IMR-90 (cell line): Measurements from ENCODE around the gene EIF2S1. TPM values are rescaled to one million over a fixed set of nuclear protein-coding genes. Genes with fewer than 3 reads are reported as not detected.

ENCODE experiments used
- ATAC-seq: fragments of 200-7000 bp; cut with Tn5 transposase; 2 replicates; pipeline ENCODE4 v1.9.1; 2020; ENCODE audit warnings: low read depth, mild to moderate bottlenecking, moderate library complexity
- BruUV-seq: library from RNA; stranded (reverse); fragments of 400-500 nt; replicated peaks from 2 replicates; lab custom pipeline; 2021; lab: Mats Ljungman, UMichigan
- CTCF ChIA-PET: fragments of 300-600 bp; formaldehyde crosslinking; extraction: SDS; loops from one replicate; lab custom pipeline; 2021; ENCODE audit warnings: antibody characterized with exemption; lab: Yijun Ruan, JAX
- POLR2A ChIA-PET: fragments of 300-600 bp; sonication (Branson Sonifier 250); formaldehyde crosslinking; loops from one replicate; lab custom pipeline; 2022; ENCODE audit warnings: antibody characterized with exemption; ENCODE audit not compliant: unreplicated experiment; lab: Charles Lee
- DNase-seq: peaks from one replicate; pipeline ENCODE4 v3.0.0; 2013
- H2AFZ ChIP-seq: replicated peaks from 2 replicates; pipeline ENCODE3; 2013; ENCODE audit warnings: low read length, mild to moderate bottlenecking; ENCODE audit not compliant: poor library complexity
- H2AK5ac ChIP-seq: 2 replicates; pipeline ENCODE4 v1.6.1; 2013; ENCODE audit warnings: low read depth, low read length, inconsistent platforms
- H2AK9ac ChIP-seq: replicated peaks from 2 replicates; pipeline ENCODE3; 2013; ENCODE audit warnings: mild to moderate bottlenecking, low read depth, low read length, moderate library complexity; ENCODE audit not compliant: poor library complexity
- H2BK120ac ChIP-seq: 2 replicates; pipeline ENCODE4 v1.6.1; 2013; ENCODE audit warnings: low read depth, low read length, inconsistent platforms
- H2BK15ac ChIP-seq: 3 replicates; pipeline ENCODE4 v1.6.1; 2013; ENCODE audit warnings: low read depth, low read length, inconsistent platforms
- H2BK20ac ChIP-seq: 2 replicates; pipeline ENCODE4 v1.6.1; 2013; ENCODE audit warnings: low read depth, mild to moderate bottlenecking, inconsistent platforms, low read length, moderate library complexity
- H2BK5ac ChIP-seq: 2 replicates; pipeline ENCODE4 v1.6.1; 2013; ENCODE audit warnings: mild to moderate bottlenecking, low read depth, low read length, inconsistent platforms; ENCODE audit not compliant: poor library complexity, severe bottlenecking
- H3K14ac ChIP-seq: replicated peaks from 2 replicates; pipeline ENCODE4 v1.6.1; 2013; ENCODE audit warnings: low read depth, low read length, inconsistent platforms
- H3K18ac ChIP-seq: 2 replicates; pipeline ENCODE4 v1.6.1; 2013; ENCODE audit warnings: low read depth, low read length, control low read depth
- H3K23ac ChIP-seq: 2 replicates; pipeline ENCODE4 v1.6.1; 2013; ENCODE audit warnings: low read depth, low read length, inconsistent platforms
- H3K27ac ChIP-seq: 2 replicates; pipeline ENCODE4 v1.5.1; 2013; ENCODE audit warnings: mild to moderate bottlenecking, control low read depth, low read length; ENCODE audit not compliant: insufficient read depth
- H3K27me3 ChIP-seq: 2 replicates; pipeline ENCODE4 v1.6.1; 2013; ENCODE audit warnings: low read length; ENCODE audit not compliant: control insufficient read depth, insufficient read depth
- H3K36me3 ChIP-seq: 2 replicates; pipeline ENCODE4 v1.6.1; 2013; ENCODE audit warnings: low read length, mixed read lengths; ENCODE audit not compliant: control insufficient read depth, insufficient read depth
- H3K4ac ChIP-seq: 2 replicates; pipeline ENCODE4 v1.6.1; 2013; ENCODE audit warnings: low read depth, low read length, inconsistent platforms
- H3K4me1 ChIP-seq: 2 replicates; pipeline ENCODE4 v1.6.1; 2013; ENCODE audit warnings: low read length, mixed read lengths; ENCODE audit not compliant: control insufficient read depth, insufficient read depth
- H3K4me2 ChIP-seq: 2 replicates; pipeline ENCODE4 v1.6.1; 2013; ENCODE audit warnings: low read depth, mild to moderate bottlenecking, control low read depth, low read length, moderate library complexity
- H3K4me3 ChIP-seq: 2 replicates; pipeline ENCODE4 v1.5.1; 2013; ENCODE audit warnings: low read depth, mild to moderate bottlenecking, control low read depth, low read length, moderate library complexity; ENCODE audit not compliant: insufficient read depth
- H3K56ac ChIP-seq: 2 replicates; pipeline ENCODE4 v1.6.1; 2013; ENCODE audit warnings: low read length, inconsistent platforms; ENCODE audit not compliant: insufficient read depth; ENCODE audit errors: extremely low read depth
- H3K79me1 ChIP-seq, 2 experiments: 2 replicates each; pipeline ENCODE4 v1.6.1; 2013; ENCODE audit warnings: low read length in 2 of 2, inconsistent platforms in 1 of 2, low read depth in 1 of 2
- H3K9ac ChIP-seq: 2 replicates; pipeline ENCODE4 v1.6.1; 2013; ENCODE audit warnings: low read depth, low read length, control low read depth
- H3K9me1 ChIP-seq: 2 replicates; pipeline ENCODE4 v1.6.1; 2013; ENCODE audit warnings: low read length, inconsistent platforms; ENCODE audit not compliant: insufficient read depth
- H3K9me3 ChIP-seq: 2 replicates; pipeline ENCODE4 v1.6.1; 2013; ENCODE audit warnings: low read length; ENCODE audit not compliant: control insufficient read depth, insufficient read depth
- H4K20me1 ChIP-seq: 2 replicates; pipeline ENCODE4 v1.6.1; 2013; ENCODE audit warnings: low read length, inconsistent platforms; ENCODE audit not compliant: insufficient read depth
- H4K5ac ChIP-seq: 2 replicates; pipeline ENCODE4 v1.6.1; 2013; ENCODE audit warnings: mild to moderate bottlenecking, low read depth, low read length, control low read depth
- H4K8ac ChIP-seq, 2 experiments: 2 replicates each; pipeline ENCODE4 v1.6.1; 2013; ENCODE audit warnings: low read depth in 2 of 2, low read length in 2 of 2, control low read depth in 1 of 2, inconsistent platforms in 1 of 2
- H4K91ac ChIP-seq: 2 replicates; pipeline ENCODE4 v1.6.1; 2013; ENCODE audit warnings: low read depth, low read length, inconsistent platforms; ENCODE audit not compliant: insufficient read depth
- BHLHE40 ChIP-seq: fragments of 150-350 bp; IDR thresholded peaks from 2 replicates; pipeline ENCODE4 v1.6.1; 2016; ENCODE audit warnings: mild to moderate bottlenecking, low read depth, low read length
- CHD1 ChIP-seq: IDR thresholded peaks from 2 replicates; pipeline ENCODE4 v1.6.1; 2012; ENCODE audit warnings: low read depth, low read length, improper control_type of control experiment
- MAZ ChIP-seq: IDR thresholded peaks from 2 replicates; pipeline ENCODE4 v1.6.1; 2012; ENCODE audit warnings: low read depth, mild to moderate bottlenecking, low read length, improper control_type of control experiment, moderate library complexity, borderline replicate concordance
- MXI1 ChIP-seq: IDR thresholded peaks from 2 replicates; pipeline ENCODE4 v1.6.1; 2012; ENCODE audit warnings: low read depth, mild to moderate bottlenecking, low read length, moderate library complexity, borderline replicate concordance
- NFE2L2 ChIP-seq: fragments of 150-350 bp; IDR thresholded peaks from 2 replicates; pipeline ENCODE4 v1.6.1; 2016; ENCODE audit warnings: low read depth, mild to moderate bottlenecking, low read length
- POLR2A ChIP-seq: IDR thresholded peaks from 2 replicates; pipeline ENCODE4 v1.6.1; 2012; ENCODE audit warnings: mild to moderate bottlenecking, low read depth, low read length
- RCOR1 ChIP-seq: IDR thresholded peaks from 2 replicates; pipeline ENCODE4 v1.6.1; 2012; ENCODE audit warnings: mild to moderate bottlenecking, low read length, improper control_type of control experiment; ENCODE audit not compliant: insufficient replicate concordance
- RFX5 ChIP-seq: IDR thresholded peaks from 2 replicates; pipeline ENCODE4 v1.8.0; 2012; ENCODE audit warnings: low read depth, mild to moderate bottlenecking, low read length, moderate library complexity
- WGBS, 2 experiments: methylation state at CpG; one replicate each; pipeline versions ENCODE4 v1.1.5 to v1.1.7; 2013; ENCODE audit warnings: missing lambda C conversion rate in 2 of 2; ENCODE audit not compliant: insufficient read length in 1 of 2; ENCODE audit errors: extremely low coverage in 2 of 2; 5-methylcytosine and 5-hydroxymethylcytosine counted together
- dilution Hi-C: fragments of 300-500 bp; cut with HindIII; formaldehyde crosslinking; loops from one replicate; pipeline ENCODE4 v1.14.3; 2018; ENCODE audit warnings: low sequenced_read_pairs; ENCODE audit not compliant: unreplicated experiment
- in situ Hi-C: fragments of 300-500 bp; cut with MboI; formaldehyde crosslinking; loops from 3 replicates; pipeline ENCODE4 v1.14.3; 2019; ENCODE audit warnings: low sequenced_read_pairs, inconsistent platforms, mixed read lengths
- intact Hi-C: fragments of 100-400 bp; cut with micrococcal nuclease; formaldehyde crosslinking; loops from 2 replicates; pipeline ENCODE4 v1.10.0; 2022
- polyA plus RNA-seq, 3 experiments: library from polyadenylated mRNA; depleted of rRNA; stranded (reverse); fragments of >200 nt; gene quantifications; 2 replicates each; pipeline ENCODE4 v1.2.3, GENCODE V29; 2012; ENCODE audit warnings: low replicate concordance in 1 of 3
- total RNA-seq: library from RNA; depleted of rRNA; stranded (reverse); fragments of >200 nt; gene quantifications from 2 replicates; pipeline ENCODE4 v1.2.3, GENCODE V29; 2012
- TF ChIP-seq, protein P1 (sequence below): fragments of 150-350 bp; IDR thresholded peaks from 2 replicates; pipeline ENCODE4 v1.6.1; 2017; ENCODE audit warnings: mild to moderate bottlenecking, antibody characterized with exemption, low read length, low read depth
- TF ChIP-seq, protein P2 (sequence below): conservative IDR thresholded peaks from 2 replicates; pipeline ENCODE4 v1.5.1; 2012; ENCODE audit warnings: mild to moderate bottlenecking, low read depth, low read length, improper control_type of control experiment
- TF ChIP-seq, protein P3 (sequence below): fragments of 150-350 bp; IDR thresholded peaks from 2 replicates; pipeline ENCODE4 v1.6.1; 2016; ENCODE audit warnings: low read depth, mild to moderate bottlenecking, low read length, moderate library complexity, borderline replicate concordance

Gene EIF2S1
- total and polyA plus RNA-seq, 2 of the 4 experiments (the other 2 are of a cell fraction): 57.9 to 125 TPM

DNA sequence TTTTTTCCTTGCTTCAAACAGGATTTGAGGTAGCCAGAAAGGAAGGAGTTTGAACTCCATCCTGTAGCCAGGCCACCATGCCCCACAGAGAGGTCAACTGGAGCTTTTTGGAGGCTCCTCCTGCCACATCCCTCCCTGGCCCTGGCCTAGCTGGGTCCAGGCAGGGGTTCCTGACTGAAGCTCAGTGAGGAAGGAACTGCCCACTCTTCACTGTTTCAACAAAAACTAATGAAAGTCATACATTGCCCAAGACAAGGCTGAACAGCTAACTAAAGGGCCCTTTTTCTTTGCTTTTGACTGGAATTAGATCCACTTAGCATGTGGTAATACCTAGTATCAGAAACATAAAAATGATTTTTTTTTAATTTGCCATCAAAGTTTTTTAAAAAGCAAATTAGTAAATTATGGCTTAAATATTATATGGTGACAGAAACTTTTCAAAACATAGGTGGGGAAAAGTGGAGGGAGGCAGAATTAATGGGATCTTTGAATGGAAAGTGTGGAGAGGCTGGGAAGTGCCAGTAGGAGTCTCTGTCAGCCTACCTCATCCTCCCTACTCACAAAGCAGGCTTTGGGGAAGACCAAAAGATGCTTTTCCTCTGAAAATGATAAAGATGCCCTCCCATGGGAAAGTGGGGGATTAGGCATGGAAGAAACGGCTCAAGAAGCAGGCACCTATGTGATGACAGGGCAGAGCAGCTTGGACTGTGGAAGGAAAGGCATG, 29.8 kb downstream of the EIF2S1 start (continued):
- TF ChIP-seq, protein P1, sequence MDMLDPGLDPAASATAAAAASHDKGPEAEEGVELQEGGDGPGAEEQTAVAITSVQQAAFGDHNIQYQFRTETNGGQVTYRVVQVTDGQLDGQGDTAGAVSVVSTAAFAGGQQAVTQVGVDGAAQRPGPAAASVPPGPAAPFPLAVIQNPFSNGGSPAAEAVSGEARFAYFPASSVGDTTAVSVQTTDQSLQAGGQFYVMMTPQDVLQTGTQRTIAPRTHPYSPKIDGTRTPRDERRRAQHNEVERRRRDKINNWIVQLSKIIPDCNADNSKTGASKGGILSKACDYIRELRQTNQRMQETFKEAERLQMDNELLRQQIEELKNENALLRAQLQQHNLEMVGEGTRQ: no peak

DNA sequence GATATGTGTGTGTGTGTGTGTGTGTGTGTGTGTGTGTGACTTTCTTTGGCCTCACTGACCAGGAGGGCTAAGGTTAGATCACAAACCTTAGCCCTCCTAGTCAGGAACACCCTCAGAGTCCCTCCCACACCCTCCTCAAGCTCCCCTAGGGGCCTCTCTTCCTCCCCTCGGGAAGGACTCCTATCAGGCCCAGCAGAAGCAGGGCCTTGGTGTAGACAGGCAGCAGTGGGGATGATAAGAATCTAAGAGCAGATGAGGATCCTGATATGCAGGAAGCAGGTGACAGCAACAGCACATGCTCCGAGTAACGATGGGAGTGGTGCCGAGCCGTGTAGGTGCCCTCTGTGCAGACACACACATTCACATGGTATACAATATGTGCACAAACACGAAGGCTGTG, 31.1 kb downstream of the EIF2S1 start:
- BruUV-seq: no TSS peak
- no peak overlapping the region for H3K4ac ChIP-seq
- DNase-seq (no peak), ATAC-seq (no peak)
- H4K20me1 ChIP-seq: no peaks in the 10 kb centered on the region
- H2AK9ac ChIP-seq: no peak overlapping the region
- no peaks in the 10 kb centered on the region for H3K9me3 ChIP-seq
- 0 out of 2 replicates have a peak, but pooled peaks cover under 1% of the 10 kb centered on the region for H3K9me1 ChIP-seq
- H3K18ac ChIP-seq: no peak overlapping the region
- no peak overlapping the region for H4K91ac ChIP-seq
- no peaks in the 10 kb centered on the region for H3K27me3 ChIP-seq
- H4K5ac ChIP-seq: no peak overlapping the region
- H3K4me3 ChIP-seq: no peak overlapping the region
- H2BK120ac ChIP-seq: no peak overlapping the region
- H3K79me1 ChIP-seq: no peaks in the 10 kb centered on the region
- no peaks in the 10 kb centered on the region for H3K4me1 ChIP-seq
- H3K23ac ChIP-seq: no peak overlapping the region
- no peak overlapping the region for H3K14ac ChIP-seq
- intact Hi-C loops (no loop called here), in situ Hi-C loops (no loop called here), dilution Hi-C loops (no loop called here)
- no peak overlapping the region for H2AK5ac ChIP-seq
- peaks cover 3% of the 10 kb centered on the region; the same call in 1 of the 2 replicates for H3K36me3 ChIP-seq
- no peak overlapping the region for H2AFZ ChIP-seq
- no peak overlapping the region for H2BK20ac ChIP-seq
- H3K4me2 ChIP-seq: no peak overlapping the region
- H2BK15ac ChIP-seq: no peak overlapping the region
- no peak overlapping the region for H3K56ac ChIP-seq
- no peak overlapping the region for H3K27ac ChIP-seq
- ChIA-PET POLR2A (no interaction called here), CTCF (interaction anchor here (1.1 kb wide), 1 partner anchor 41 kb away, joined by 4 read pairs; no protein-coding TSS in a partner anchor)
- no peak overlapping the region for H2BK5ac ChIP-seq
- no peak overlapping the region for H3K9ac ChIP-seq
- WGBS, 2 experiments: 82% methylated on average over 5 of the region's 6 CpGs; no CpG with 5 or more reads in 1 of the 2 experiments
- no peak overlapping the region for H4K8ac ChIP-seq
- TF ChIP-seq MXI1 (no peak), RCOR1 (no peak), MAZ (no peak), POLR2A (no peak), NFE2L2 (no peak), CHD1 (no peak), RFX5 (no peak), BHLHE40 (no peak)
- TF ChIP-seq, protein P1: no peak
- TF ChIP-seq, protein P2, sequence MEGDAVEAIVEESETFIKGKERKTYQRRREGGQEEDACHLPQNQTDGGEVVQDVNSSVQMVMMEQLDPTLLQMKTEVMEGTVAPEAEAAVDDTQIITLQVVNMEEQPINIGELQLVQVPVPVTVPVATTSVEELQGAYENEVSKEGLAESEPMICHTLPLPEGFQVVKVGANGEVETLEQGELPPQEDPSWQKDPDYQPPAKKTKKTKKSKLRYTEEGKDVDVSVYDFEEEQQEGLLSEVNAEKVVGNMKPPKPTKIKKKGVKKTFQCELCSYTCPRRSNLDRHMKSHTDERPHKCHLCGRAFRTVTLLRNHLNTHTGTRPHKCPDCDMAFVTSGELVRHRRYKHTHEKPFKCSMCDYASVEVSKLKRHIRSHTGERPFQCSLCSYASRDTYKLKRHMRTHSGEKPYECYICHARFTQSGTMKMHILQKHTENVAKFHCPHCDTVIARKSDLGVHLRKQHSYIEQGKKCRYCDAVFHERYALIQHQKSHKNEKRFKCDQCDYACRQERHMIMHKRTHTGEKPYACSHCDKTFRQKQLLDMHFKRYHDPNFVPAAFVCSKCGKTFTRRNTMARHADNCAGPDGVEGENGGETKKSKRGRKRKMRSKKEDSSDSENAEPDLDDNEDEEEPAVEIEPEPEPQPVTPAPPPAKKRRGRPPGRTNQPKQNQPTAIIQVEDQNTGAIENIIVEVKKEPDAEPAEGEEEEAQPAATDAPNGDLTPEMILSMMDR: no peak
- TF ChIP-seq, protein P3, sequence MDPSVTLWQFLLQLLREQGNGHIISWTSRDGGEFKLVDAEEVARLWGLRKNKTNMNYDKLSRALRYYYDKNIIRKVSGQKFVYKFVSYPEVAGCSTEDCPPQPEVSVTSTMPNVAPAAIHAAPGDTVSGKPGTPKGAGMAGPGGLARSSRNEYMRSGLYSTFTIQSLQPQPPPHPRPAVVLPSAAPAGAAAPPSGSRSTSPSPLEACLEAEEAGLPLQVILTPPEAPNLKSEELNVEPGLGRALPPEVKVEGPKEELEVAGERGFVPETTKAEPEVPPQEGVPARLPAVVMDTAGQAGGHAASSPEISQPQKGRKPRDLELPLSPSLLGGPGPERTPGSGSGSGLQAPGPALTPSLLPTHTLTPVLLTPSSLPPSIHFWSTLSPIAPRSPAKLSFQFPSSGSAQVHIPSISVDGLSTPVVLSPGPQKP: no peak
